Measurements from ENCODE around the gene SCP2D1. TPM values are rescaled to one million over a fixed set of nuclear protein-coding genes. Genes with fewer than 3 reads are reported as not detected.

SCP2D1 gene
- total RNA-seq, 1 experiment from 2014 or later: not detected

- H3K4me2 ChIP-seq (ENCODE audit: low read length): no peak overlapping the region
- no peak for TF ChIP-seq REST (IDR thresholded peaks at IDR 0.05; ENCODE audit: low read depth)
- TF ChIP-seq EZH2 (IDR thresholded peaks at IDR 0.05): no peak
- TF ChIP-seq CEBPB (IDR thresholded peaks at IDR 0.05; ENCODE audit: low read depth): no peak
- TF ChIP-seq SP1 (IDR thresholded peaks at IDR 0.05; ENCODE audit: low read depth): no peak
- TF ChIP-seq POLR2A (IDR thresholded peaks at IDR 0.05; ENCODE audit: borderline replicate concordance, extremely low read depth, insufficient read depth, insufficient read length): no peak
- no peak for TF ChIP-seq ZNF274 (IDR thresholded peaks at IDR 0.05; ENCODE audit: low read depth, low read length)
- TF ChIP-seq MAX (IDR thresholded peaks at IDR 0.05): no peak
- no peaks in the 10 kb centered on the region for H4K20me1 ChIP-seq (ENCODE audit: insufficient read depth)
- H3K79me2 ChIP-seq (ENCODE audit: insufficient read depth, low read length): no peaks in the 10 kb centered on the region
- BruUV-seq (replicated peaks): no TSS peak
- intact Hi-C loops (cut with micrococcal nuclease): no loop called here
- H3K4me1 ChIP-seq (ENCODE audit: control insufficient read depth in 1 of 2, insufficient read depth in 2 of 2, low read length in 2 of 2): no peaks in the 10 kb centered on the region
- H3K27me3 ChIP-seq (ENCODE audit: insufficient read depth, low read length): 0 out of 2 replicates have a peak, but pooled peaks cover 8% of the 10 kb centered on the region
- CTCF ChIA-PET: no interaction called here
- POLR2A ChIA-PET: interaction anchor here (1.2 kb wide), 1 partner anchor 46 kb away, joined by 4 read pairs; no protein-coding TSS in a partner anchor
- no peak overlapping the region for H3K27ac ChIP-seq (ENCODE audit: low read depth, low read length)
- RAD21 ChIA-PET (ENCODE audit: low non-redundant PET in 1 of 2, low total read pairs in 2 of 2, uncharacterized antibody in 2 of 2, unreplicated experiment in 2 of 2): no interaction called here
- H3K4me3 ChIP-seq (replicated peaks in 1 of 2; ENCODE audit: low read depth in 1 of 2, low read length in 2 of 2): no peak overlapping the region
- ATAC-seq (no peak), DNase-seq (ENCODE audit: low read depth, low spot score) (no peak)
- no peaks in the 10 kb centered on the region for H3K9me2 ChIP-seq (ENCODE audit: insufficient read depth)
- H3K9me3 ChIP-seq (ENCODE audit: control insufficient read depth in 1 of 2, insufficient read depth in 1 of 2, low read depth in 1 of 2, low read length in 2 of 2): no peaks in the 10 kb centered on the region
- H2AFZ ChIP-seq (ENCODE audit: low read depth, low read length, poor library complexity, severe bottlenecking): no peak overlapping the region
- H3K36me3 ChIP-seq (ENCODE audit: control insufficient read depth in 1 of 2, insufficient read depth in 2 of 2, low read length in 2 of 2): no peaks in the 10 kb centered on the region
- no peak overlapping the region for H3K9ac ChIP-seq (ENCODE audit: low read length)
Measured at GRCh38 chr20:18839507-18840247, 26.1 kb downstream of the SCP2D1 start.
